DOHH2 (cell line): ENCODE measurements around the gene POPDC2.

Experiments used
- H3F3A ChIP-seq: fragments of 200-600 bp; sonication (generic), shearing (Covaris generic); 2 replicates; pipeline ENCODE4 v1.6.0; 2016; ENCODE audit warnings: antibody characterized with exemption, mild to moderate bottlenecking; ENCODE audit not compliant: control insufficient read depth, insufficient read depth
- H3K27ac ChIP-seq: fragments of 200-600 bp; sonication (generic); 2 replicates; pipeline ENCODE4 v1.5.1; 2014; ENCODE audit warnings: low read depth, mild to moderate bottlenecking, low read length, moderate library complexity
- H3K27me3 ChIP-seq: fragments of 200-600 bp; sonication (generic); 2 replicates; pipeline ENCODE4 v1.6.1; 2014; ENCODE audit warnings: mild to moderate bottlenecking, low read length, mixed read lengths; ENCODE audit not compliant: control insufficient read depth
- H3K36me3 ChIP-seq: fragments of 200-600 bp; sonication (generic); 2 replicates; pipeline ENCODE4 v1.6.1; 2014; ENCODE audit warnings: mild to moderate bottlenecking, low read length, moderate library complexity, mixed read lengths; ENCODE audit not compliant: control insufficient read depth
- H3K4me1 ChIP-seq: fragments of 200-600 bp; sonication (generic); 2 replicates; pipeline ENCODE4 v1.6.1; 2014; ENCODE audit warnings: mild to moderate bottlenecking, low read length, mixed read lengths; ENCODE audit not compliant: control insufficient read depth
- H3K4me2 ChIP-seq: fragments of 200-600 bp; sonication (generic); 2 replicates; pipeline ENCODE4 v1.6.0; 2014; ENCODE audit warnings: mild to moderate bottlenecking, low read length, moderate library complexity
- H3K4me3 ChIP-seq: fragments of 200-600 bp; sonication (generic); 2 replicates; pipeline ENCODE4 v1.5.1; 2014; ENCODE audit warnings: mild to moderate bottlenecking, low read length, mixed read lengths
- H3K79me2 ChIP-seq: fragments of 200-600 bp; sonication (generic); 2 replicates; pipeline ENCODE4 v1.6.1; 2014; ENCODE audit warnings: mild to moderate bottlenecking, low read length, mixed read lengths; ENCODE audit not compliant: control insufficient read depth
- H3K9me2 ChIP-seq: fragments of 200-600 bp; sonication (generic); replicated peaks from 2 replicates; pipeline ENCODE4 v1.6.1; 2014; ENCODE audit warnings: mild to moderate bottlenecking, low read length, mixed read lengths; ENCODE audit not compliant: control insufficient read depth
- H3K9me3 ChIP-seq: fragments of 200-600 bp; sonication (generic); 2 replicates; pipeline ENCODE4 v1.6.1; 2014; ENCODE audit warnings: antibody characterized with exemption, low read length, mixed read lengths; ENCODE audit not compliant: control insufficient read depth, insufficient read depth
- H4K20me1 ChIP-seq: fragments of 200-600 bp; sonication (generic); 2 replicates; pipeline ENCODE4 v1.6.0; 2014; ENCODE audit warnings: low read depth, mild to moderate bottlenecking, antibody characterized with exemption, low read length, moderate library complexity; ENCODE audit not compliant: control insufficient read depth, insufficient read depth
- EZH2phosphoT487 ChIP-seq: fragments of 200-600 bp; sonication (generic); IDR thresholded peaks from 2 replicates; pipeline ENCODE4 v1.6.1; 2017; ENCODE audit warnings: borderline replicate concordance, mild to moderate bottlenecking, antibody characterized with exemption, low read length, moderate library complexity, mixed read lengths
- TF ChIP-seq, protein P1 (sequence below): fragments of 200-600 bp; sonication (generic); IDR thresholded peaks from one replicate; pipeline ENCODE4 v1.5.1; 2014; ENCODE audit warnings: antibody characterized with exemption, mild to moderate bottlenecking, low read depth, low read length; ENCODE audit not compliant: poor library complexity, severe bottlenecking

POPDC2 gene

DNA sequence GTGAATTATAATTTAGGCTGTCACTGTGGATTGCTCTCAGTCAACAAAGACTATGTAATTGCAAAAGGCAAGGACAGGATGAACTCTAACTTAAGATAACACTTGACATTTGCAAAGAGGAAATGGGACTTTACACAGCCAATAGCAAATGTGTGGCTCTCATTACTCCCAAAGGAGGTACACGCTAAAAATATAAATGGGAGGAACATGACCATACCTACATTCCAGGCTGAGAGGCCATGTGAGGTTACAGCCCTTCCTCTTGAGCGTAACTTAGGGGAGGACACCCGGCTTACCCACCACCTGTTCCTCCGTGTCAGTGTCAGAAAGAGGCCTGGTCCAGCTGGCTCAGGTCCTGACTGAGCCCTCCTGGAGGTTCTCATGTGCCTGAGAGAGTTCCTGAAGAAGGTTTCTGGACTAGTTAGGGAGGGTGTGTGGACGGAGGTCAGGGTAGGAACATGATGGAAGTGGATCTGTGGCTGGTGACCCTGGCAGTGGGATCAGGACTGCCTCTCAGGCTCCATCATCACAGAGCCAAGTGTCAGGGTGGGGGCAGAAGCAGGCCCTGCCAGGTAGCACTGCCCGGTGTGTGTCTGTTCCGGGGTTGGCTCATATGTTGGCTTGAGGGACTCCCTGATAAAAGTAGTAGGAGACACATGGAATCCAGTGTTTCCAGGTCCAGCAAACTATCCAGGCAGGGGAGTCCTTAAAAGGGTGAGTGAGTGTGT, 7.9 kb downstream of the POPDC2 start:
- Histone ChIP-seq H3K9me3 (no peaks in the 10 kb centered on the region), H3K4me2 (no peak overlapping the region), H3K4me3 (no peak overlapping the region), H3K4me1 (no peaks in the 10 kb centered on the region), H4K20me1 (no peaks in the 10 kb centered on the region), H3K36me3 (no peaks in the 10 kb centered on the region), H3K27ac (no peak overlapping the region), H3K79me2 (no peaks in the 10 kb centered on the region), H3F3A (no peaks in the 10 kb centered on the region), H3K27me3 (no peaks in the 10 kb centered on the region), H3K9me2 (no peaks in the 10 kb centered on the region)
- TF ChIP-seq, protein P1, sequence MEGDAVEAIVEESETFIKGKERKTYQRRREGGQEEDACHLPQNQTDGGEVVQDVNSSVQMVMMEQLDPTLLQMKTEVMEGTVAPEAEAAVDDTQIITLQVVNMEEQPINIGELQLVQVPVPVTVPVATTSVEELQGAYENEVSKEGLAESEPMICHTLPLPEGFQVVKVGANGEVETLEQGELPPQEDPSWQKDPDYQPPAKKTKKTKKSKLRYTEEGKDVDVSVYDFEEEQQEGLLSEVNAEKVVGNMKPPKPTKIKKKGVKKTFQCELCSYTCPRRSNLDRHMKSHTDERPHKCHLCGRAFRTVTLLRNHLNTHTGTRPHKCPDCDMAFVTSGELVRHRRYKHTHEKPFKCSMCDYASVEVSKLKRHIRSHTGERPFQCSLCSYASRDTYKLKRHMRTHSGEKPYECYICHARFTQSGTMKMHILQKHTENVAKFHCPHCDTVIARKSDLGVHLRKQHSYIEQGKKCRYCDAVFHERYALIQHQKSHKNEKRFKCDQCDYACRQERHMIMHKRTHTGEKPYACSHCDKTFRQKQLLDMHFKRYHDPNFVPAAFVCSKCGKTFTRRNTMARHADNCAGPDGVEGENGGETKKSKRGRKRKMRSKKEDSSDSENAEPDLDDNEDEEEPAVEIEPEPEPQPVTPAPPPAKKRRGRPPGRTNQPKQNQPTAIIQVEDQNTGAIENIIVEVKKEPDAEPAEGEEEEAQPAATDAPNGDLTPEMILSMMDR = no peak
- TF ChIP-seq EZH2phosphoT487 = no peak

DNA sequence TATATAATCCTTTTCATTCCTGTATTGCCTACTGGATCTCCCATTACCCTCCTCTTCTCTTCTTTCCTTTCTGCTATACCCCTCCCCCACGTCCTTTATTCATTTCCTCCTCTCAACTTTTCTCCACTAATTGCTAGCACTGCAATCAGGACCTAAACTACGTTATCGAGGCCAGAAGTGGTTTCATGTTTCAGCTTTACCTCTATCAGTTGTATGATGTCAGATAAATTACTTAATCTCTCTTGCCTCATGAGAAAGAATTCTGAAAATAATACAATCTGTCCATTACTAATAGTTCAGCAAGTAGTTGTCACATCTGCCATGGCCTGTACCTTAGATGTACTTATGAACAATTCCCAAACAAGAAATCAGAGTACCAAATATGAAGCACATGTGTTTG, 10.6 kb downstream of the POPDC2 start:
- Histone ChIP-seq H3K79me2 (no peaks in the 10 kb centered on the region), H3K4me2 (no peak overlapping the region), H4K20me1 (no peaks in the 10 kb centered on the region), H3K9me3 (no peaks in the 10 kb centered on the region), H3F3A (no peaks in the 10 kb centered on the region), H3K27me3 (no peaks in the 10 kb centered on the region), H3K36me3 (no peaks in the 10 kb centered on the region), H3K9me2 (no peaks in the 10 kb centered on the region), H3K4me1 (no peaks in the 10 kb centered on the region), H3K27ac (no peak overlapping the region), H3K4me3 (no peak overlapping the region)
- no peak for TF ChIP-seq EZH2phosphoT487
- TF ChIP-seq, protein P1 = no peak

DNA sequence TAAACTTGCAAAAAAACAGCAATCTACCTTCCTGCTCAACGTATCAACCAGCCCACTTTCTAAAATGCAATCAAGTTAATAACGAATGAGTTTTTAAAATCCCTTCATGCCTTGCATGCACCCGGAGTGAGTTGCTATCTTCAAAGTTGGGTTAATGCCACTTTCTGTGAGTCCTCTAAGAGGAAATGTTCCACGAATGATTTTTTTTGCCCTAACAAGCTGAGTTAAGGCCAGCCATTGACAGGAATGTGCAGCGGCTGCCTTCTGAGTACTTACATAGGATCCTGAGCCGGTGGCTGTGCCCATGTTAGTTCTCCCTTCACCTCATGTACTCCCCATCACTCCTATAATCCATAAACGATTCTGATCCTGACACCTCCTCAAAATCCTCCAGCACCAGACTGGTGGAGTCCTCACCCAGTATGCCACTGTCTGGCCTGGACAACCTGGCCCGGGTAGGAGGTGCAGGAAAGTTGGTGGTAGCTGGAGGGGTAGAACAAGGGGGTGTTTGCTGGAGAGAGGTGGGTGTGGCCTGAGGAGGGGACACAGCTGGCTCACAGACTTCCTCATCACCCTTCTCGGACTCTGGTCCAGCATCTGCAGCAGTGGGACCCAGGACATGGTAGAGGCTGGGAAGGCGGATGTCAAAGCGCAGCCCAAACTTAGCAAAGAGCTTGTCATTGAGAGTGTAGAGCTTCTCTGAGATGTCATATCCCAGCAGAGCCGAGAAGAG, 12.4 kb downstream of the POPDC2 start:
- Histone ChIP-seq H3F3A (no peaks in the 10 kb centered on the region), H3K27me3 (no peaks in the 10 kb centered on the region), H3K4me2 (no peak overlapping the region), H3K36me3 (no peaks in the 10 kb centered on the region), H3K9me3 (no peaks in the 10 kb centered on the region), H3K79me2 (no peaks in the 10 kb centered on the region), H3K27ac (no peak overlapping the region), H3K4me1 (no peaks in the 10 kb centered on the region), H3K4me3 (no peak overlapping the region), H3K9me2 (no peaks in the 10 kb centered on the region), H4K20me1 (no peaks in the 10 kb centered on the region)
- TF ChIP-seq, protein P1 = no peak
- no peak for TF ChIP-seq EZH2phosphoT487
